Hepatocyte (in vitro differentiated cells): ENCODE data around the gene PTPRM.

ENCODE experiments used
- EZH2 ChIP-seq: fragments of 200-600 bp; sonication (generic); IDR thresholded peaks from 2 replicates; pipeline ENCODE4 v1.6.1; 2016; ENCODE audit warnings: antibody characterized with exemption, mild to moderate bottlenecking, borderline replicate concordance
- TF ChIP-seq, protein P1 (sequence below): fragments of 200-600 bp; sonication (generic); IDR thresholded peaks from 2 replicates; pipeline ENCODE4 v1.5.1; 2016; ENCODE audit warnings: antibody characterized with exemption, mild to moderate bottlenecking; ENCODE audit not compliant: poor library complexity

DNA sequence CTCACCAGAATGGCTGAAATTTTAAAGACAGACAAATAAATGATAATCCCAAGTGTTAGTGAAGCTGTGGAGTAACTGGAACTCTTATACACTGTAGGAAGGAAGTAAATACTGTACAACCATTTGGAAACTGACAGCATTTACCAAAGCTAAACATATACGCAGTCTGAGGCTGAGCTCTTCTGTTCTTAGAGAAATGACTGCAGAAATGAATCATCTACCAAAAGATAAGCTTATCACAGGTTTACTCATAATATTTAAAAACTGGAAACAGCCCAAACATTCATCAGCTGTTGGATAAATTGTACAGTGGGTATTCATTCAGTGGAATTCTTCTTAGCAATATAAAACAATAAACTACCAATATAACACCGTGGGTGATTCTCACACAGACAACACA is 824.0 kb downstream of the PTPRM start:
- TF ChIP-seq, protein P1, sequence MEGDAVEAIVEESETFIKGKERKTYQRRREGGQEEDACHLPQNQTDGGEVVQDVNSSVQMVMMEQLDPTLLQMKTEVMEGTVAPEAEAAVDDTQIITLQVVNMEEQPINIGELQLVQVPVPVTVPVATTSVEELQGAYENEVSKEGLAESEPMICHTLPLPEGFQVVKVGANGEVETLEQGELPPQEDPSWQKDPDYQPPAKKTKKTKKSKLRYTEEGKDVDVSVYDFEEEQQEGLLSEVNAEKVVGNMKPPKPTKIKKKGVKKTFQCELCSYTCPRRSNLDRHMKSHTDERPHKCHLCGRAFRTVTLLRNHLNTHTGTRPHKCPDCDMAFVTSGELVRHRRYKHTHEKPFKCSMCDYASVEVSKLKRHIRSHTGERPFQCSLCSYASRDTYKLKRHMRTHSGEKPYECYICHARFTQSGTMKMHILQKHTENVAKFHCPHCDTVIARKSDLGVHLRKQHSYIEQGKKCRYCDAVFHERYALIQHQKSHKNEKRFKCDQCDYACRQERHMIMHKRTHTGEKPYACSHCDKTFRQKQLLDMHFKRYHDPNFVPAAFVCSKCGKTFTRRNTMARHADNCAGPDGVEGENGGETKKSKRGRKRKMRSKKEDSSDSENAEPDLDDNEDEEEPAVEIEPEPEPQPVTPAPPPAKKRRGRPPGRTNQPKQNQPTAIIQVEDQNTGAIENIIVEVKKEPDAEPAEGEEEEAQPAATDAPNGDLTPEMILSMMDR = no peak
- no peak for TF ChIP-seq EZH2
